GM18526 (cell line): ENCODE measurements around the gene CHMP2A.

Experiments
- POLR2A ChIP-seq: IDR thresholded peaks from 3 replicates; pipeline ENCODE4 v1.6.1; 2011; ENCODE audit not compliant: insufficient read length; ENCODE audit errors: extremely low read depth

The CHMP2A gene

DNA sequence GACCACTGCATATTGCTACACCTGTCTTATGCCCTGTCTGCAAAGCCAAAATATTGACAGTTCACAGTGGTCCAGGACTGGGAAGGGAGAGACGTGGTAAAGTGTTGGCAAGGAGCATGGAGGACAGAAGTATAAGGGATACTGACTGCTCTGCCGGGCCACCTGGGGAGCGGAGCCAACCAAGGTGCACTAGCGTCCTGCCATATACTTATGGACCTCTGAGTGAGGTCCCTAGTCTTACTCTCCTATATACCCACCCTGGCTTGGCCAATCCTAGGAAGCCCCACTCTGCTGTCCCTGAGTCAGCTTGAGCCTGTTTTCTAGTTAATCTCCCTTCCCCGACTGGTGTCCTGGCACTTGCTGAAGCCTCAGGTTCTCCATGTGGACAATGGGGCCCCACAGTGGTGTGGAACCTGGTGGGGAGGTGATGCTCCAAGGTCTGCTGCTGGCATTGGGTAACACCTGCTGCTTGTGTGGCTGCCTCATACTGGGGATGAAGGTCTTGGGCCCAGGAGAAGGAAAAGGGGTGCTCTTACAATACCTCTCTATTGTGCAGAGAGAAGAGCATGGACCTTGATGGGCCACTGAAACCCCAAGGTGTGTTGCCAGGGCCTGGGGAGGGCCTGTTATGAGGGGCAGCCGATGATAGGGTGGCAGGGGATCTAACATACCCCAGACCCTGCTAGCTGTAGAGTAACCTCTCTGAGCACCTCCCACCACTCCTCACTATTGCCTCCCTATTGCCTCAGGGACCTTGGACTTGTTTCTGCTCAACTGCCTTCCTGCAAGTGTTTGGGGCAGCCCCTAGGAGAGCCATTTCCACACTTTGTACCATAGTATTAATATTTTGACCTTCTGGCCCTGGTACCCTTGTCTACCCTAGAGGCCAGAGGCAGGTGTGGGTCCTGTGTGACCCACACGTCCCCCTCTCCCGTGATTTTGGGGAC lies 17.8 kb downstream of the CHMP2A start:
- TF ChIP-seq POLR2A = no peak

DNA sequence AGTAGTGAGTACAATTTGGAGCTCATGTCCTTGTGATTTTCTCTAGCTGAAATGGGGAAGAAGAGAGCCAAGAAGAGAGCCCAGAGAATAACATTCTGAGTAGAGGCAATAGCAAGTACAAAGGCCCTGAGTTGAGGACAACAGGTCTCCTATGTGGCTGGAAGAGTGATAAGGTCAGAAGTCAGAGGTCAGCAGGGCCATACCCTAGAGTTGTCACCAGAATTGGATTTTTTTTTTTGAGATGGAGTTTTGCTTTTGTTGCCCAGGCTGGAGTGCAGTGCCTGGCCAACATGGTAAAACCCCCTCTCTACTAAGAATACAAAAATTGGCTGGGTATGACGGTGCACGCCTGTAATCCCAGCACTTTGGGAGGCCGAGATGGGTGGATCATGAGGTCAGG lies 19.0 kb downstream of the CHMP2A start:
- TF ChIP-seq POLR2A = no peak

GRCh38 chr19:58531034-58531840 lies 23.7 kb downstream of the CHMP2A start:
- no peak for TF ChIP-seq POLR2A

DNA sequence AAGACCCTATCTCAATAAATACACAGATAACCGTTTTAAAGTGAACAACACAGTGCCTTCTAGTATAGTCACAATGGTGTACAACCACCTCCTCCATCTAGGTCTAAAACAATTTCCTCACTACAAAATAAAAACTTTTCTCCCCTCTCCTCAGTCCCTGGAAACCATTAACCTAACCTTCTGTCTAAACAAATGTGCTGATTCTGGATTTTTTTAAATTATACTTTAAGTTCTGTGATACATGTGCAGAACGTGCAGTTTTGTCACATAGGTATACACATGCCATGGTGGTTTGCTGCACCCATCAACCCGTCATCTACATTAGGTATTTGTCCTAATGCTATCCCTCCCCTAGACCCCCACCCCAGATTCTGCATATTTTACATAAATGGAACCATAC lies 25.5 kb downstream of the CHMP2A start:
- TF ChIP-seq POLR2A = no peak

- TF ChIP-seq POLR2A = no peak
Measured at GRCh38 chr19:58522709-58523108, 32.2 kb downstream of the CHMP2A start.

- no peak for TF ChIP-seq POLR2A
Measured at GRCh38 chr19:58521651-58522050, 33.3 kb downstream of the CHMP2A start.

GRCh38 chr19:58520257-58520599 lies 34.7 kb downstream of the CHMP2A start:
- TF ChIP-seq POLR2A = no peak

- peak; percentile 82 for TF ChIP-seq POLR2A
Measured at GRCh38 chr19:58519355-58520256, 35.3 kb downstream of the CHMP2A start, which contains the start of gene ZBTB45. TSS of gene ZBTB45 (minus strand) at chr19:58519810. CDS start at chr19:58517673, 2,137 bp downstream.

DNA sequence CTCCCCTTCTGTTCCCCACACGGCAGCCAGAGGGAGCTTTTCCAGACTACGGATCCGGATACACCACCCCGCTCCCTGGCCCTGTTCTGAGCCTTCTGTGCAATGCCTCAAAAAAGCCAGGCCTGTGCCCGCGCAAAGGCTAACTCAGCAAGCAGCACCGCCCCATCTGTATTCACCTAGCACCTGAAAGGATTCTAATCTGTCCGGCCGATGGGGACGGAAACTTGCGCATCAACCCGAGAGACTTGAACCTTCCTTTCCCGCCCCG lies 35.9 kb downstream of the CHMP2A start:
- TF ChIP-seq POLR2A = no peak

DNA sequence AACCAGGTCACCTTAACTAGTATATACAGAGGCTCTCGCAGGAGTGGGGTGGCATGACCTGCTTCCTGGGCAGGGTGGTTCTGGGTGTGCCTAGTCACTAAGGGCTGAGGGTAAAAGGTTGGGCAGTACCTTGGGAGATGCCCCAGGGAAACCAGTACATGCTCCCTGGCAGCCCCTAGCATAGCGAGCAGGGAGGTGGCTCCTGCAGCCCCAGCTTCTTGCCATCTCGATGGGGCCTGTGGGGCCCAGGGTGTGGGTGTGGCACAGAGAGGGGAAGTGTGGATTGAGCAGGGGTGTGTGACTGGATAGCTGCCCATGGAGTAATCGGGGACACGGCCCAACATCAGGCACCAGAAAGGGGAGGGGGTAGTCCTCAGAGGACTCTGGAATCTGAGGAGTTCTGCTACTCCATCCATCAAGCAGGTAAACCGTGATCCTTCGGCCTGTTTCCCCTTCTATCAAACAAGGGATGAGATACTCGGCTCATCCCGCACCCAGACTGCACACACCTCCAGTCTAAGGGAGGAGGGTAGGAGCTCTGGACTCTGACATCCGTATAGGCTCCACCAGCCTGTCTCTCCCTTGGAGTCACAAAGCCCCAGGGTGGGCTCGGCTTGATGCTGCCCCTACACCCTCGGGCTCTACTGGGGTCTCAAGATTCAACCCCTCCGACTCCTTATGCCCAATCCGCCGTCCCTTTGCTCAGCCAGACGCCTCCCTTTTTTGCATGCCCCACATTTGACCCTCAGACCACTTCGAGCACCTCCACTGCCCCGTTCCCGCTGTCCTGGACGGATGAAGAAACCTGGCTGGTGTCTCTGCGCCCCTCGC lies 36.4 kb downstream of the CHMP2A start:
- no peak for TF ChIP-seq POLR2A

- TF ChIP-seq POLR2A = no peak
Measured at GRCh38 chr19:58516964-58517833, 37.7 kb downstream of the CHMP2A start.

GRCh38 chr19:58516246-58516836 lies 38.6 kb downstream of the CHMP2A start:
- TF ChIP-seq POLR2A = no peak

DNA sequence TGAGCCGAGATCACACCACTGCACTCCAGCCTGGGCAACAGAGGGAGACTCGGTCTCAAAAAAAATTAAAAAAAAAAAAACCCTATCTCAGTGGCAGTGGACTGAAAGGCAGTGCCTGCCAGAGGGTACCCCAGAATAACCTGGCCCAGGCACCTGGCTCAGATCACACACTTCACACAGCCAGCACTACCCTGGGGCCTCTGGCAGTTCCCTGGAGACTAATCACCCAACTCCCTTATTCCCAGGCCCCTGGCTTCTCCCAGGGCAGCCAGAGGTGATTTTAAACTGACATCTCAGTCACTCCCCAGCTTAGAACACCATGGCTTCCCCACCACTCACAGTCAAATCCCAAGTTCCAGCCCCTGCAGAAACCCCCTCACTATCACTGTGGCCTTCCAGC lies 39.6 kb downstream of the CHMP2A start:
- no peak for TF ChIP-seq POLR2A
